H9 (cell line): ENCODE results near the gene MED17. TPM values are rescaled to one million over a fixed set of nuclear protein-coding genes. Genes with fewer than 3 reads are reported as not detected.

ENCODE experiments used
- DNase-seq: peaks from one replicate; pipeline ENCODE4 v3.0.0-alpha.2; 2017
- H2AFZ ChIP-seq: one replicate; pipeline ENCODE4 v1.6.1; 2013; ENCODE audit warnings: mild to moderate bottlenecking, low read length, control low read depth, moderate library complexity
- H2AK5ac ChIP-seq: 2 replicates; pipeline ENCODE4 v1.6.1; 2013; ENCODE audit warnings: low read length, control low read depth, mixed read lengths; ENCODE audit not compliant: insufficient read length
- H2BK120ac ChIP-seq: one replicate; pipeline ENCODE4 v1.6.1; 2013; ENCODE audit warnings: low read depth, mild to moderate bottlenecking, low read length, control low read depth, inconsistent platforms; ENCODE audit not compliant: poor library complexity, severe bottlenecking
- H2BK12ac ChIP-seq: 2 replicates; pipeline ENCODE4 v1.6.1; 2013; ENCODE audit warnings: low read length, control low read depth, mixed read lengths, low read depth; ENCODE audit not compliant: insufficient read length
- H2BK15ac ChIP-seq: 2 replicates; pipeline ENCODE4 v1.6.1; 2013; ENCODE audit warnings: low read depth, low read length, control low read depth
- H2BK20ac ChIP-seq: one replicate; pipeline ENCODE4 v1.6.1; 2013; ENCODE audit warnings: low read depth, mild to moderate bottlenecking, low read length, control low read depth, inconsistent platforms; ENCODE audit not compliant: poor library complexity, severe bottlenecking
- H2BK5ac ChIP-seq: 2 replicates; pipeline ENCODE4 v1.6.1; 2013; ENCODE audit warnings: low read length, control low read depth, mixed read lengths; ENCODE audit not compliant: insufficient read length
- H3K14ac ChIP-seq: 2 replicates; pipeline ENCODE4 v1.6.1; 2013; ENCODE audit warnings: low read length, control low read depth; ENCODE audit not compliant: insufficient read depth
- H3K18ac ChIP-seq: 2 replicates; pipeline ENCODE4 v1.6.1; 2013; ENCODE audit warnings: low read depth, mild to moderate bottlenecking, mixed read lengths, low read length, control low read depth; ENCODE audit not compliant: insufficient read length
- H3K23ac ChIP-seq: 2 replicates; pipeline ENCODE4 v1.6.1; 2013; ENCODE audit warnings: low read length, control low read depth, mixed read lengths, low read depth; ENCODE audit not compliant: insufficient read length
- H3K23me2 ChIP-seq: 2 replicates; pipeline ENCODE4 v1.6.1; 2013; ENCODE audit warnings: low read depth, mild to moderate bottlenecking, mixed read lengths, low read length, control low read depth; ENCODE audit not compliant: insufficient read length, poor library complexity, severe bottlenecking
- H3K27ac ChIP-seq: 2 replicates; pipeline ENCODE4 v1.5.1; 2013; ENCODE audit warnings: low read length, control low read depth, mixed read lengths, low read depth; ENCODE audit not compliant: insufficient read length
- H3K27me3 ChIP-seq: 2 replicates; pipeline ENCODE4 v1.6.1; 2013; ENCODE audit warnings: low read length, control low read depth, inconsistent platforms; ENCODE audit not compliant: insufficient read depth
- H3K4ac ChIP-seq: 2 replicates; pipeline ENCODE4 v1.6.1; 2013; ENCODE audit warnings: low read depth, mild to moderate bottlenecking, control low read depth, inconsistent platforms, low read length, moderate library complexity
- H3K4me1 ChIP-seq: 2 replicates; pipeline ENCODE4 v1.6.1; 2013; ENCODE audit warnings: low read length, control low read depth, inconsistent platforms; ENCODE audit not compliant: insufficient read depth
- H3K4me2 ChIP-seq: 2 replicates; pipeline ENCODE4 v1.6.1; 2013; ENCODE audit warnings: low read length, control low read depth, mixed read lengths; ENCODE audit not compliant: insufficient read length, insufficient read depth
- H3K56ac ChIP-seq: 2 replicates; pipeline ENCODE4 v1.6.1; 2013; ENCODE audit warnings: low read depth, mild to moderate bottlenecking, mixed read lengths, low read length, control low read depth; ENCODE audit not compliant: insufficient read length
- H3K79me1 ChIP-seq: 2 replicates; pipeline ENCODE4 v1.6.1; 2013; ENCODE audit warnings: low read depth, mild to moderate bottlenecking, moderate library complexity, low read length, control low read depth, inconsistent platforms; ENCODE audit not compliant: insufficient read depth, poor library complexity, severe bottlenecking
- H3K79me2 ChIP-seq: 2 replicates; pipeline ENCODE4 v1.6.1; 2013; ENCODE audit warnings: low read length, control low read depth, inconsistent platforms; ENCODE audit not compliant: insufficient read depth
- H3K9ac ChIP-seq: 2 replicates; pipeline ENCODE4 v1.6.1; 2013; ENCODE audit warnings: low read length, control low read depth, mixed read lengths; ENCODE audit not compliant: insufficient read length; ENCODE audit errors: extremely low read depth
- H3K9me3 ChIP-seq: one replicate; pipeline ENCODE4 v1.6.1; 2013; ENCODE audit warnings: low read depth, low read length, inconsistent platforms; ENCODE audit not compliant: control insufficient read depth
- H3T11ph ChIP-seq: one replicate; pipeline ENCODE4 v1.6.1; 2013; ENCODE audit warnings: mild to moderate bottlenecking, low read length, control low read depth, inconsistent platforms
- H4K20me1 ChIP-seq: one replicate; pipeline ENCODE4 v1.6.1; 2013; ENCODE audit not compliant: control insufficient read depth, insufficient read length, insufficient read depth
- H4K5ac ChIP-seq: 2 replicates; pipeline ENCODE4 v1.6.1; 2013; ENCODE audit warnings: low read depth, mild to moderate bottlenecking, mixed read lengths, low read length, control low read depth; ENCODE audit not compliant: insufficient read length
- H4K8ac ChIP-seq: replicated peaks from 2 replicates; pipeline ENCODE4 v1.6.1; 2013; ENCODE audit warnings: low read length, control low read depth, mixed read lengths, low read depth; ENCODE audit not compliant: insufficient read length
- H4K91ac ChIP-seq: 2 replicates; pipeline ENCODE4 v1.6.1; 2013; ENCODE audit warnings: low read depth, mild to moderate bottlenecking, moderate library complexity, mixed read lengths, low read length, control low read depth; ENCODE audit not compliant: insufficient read length
- H3K27ac Mint-ChIP-seq, 3 experiments: 2 replicates in 2 of 3; 3 replicates in 1 of 3; pipeline ENCODE4 v1.8.0; 2020 to 2021; ENCODE audit warnings: mixed read lengths in 3 of 3, mild to moderate bottlenecking in 1 of 3, moderate library complexity in 1 of 3
- H3K27me3 Mint-ChIP-seq: 2 replicates; pipeline ENCODE4 v1.8.0; 2021; ENCODE audit warnings: low read depth, mild to moderate bottlenecking, moderate library complexity, mixed read lengths
- H3K36me3 Mint-ChIP-seq, 3 experiments: 2 replicates in 2 of 3; 3 replicates in 1 of 3; pipeline ENCODE4 v1.8.0; 2020 to 2021; ENCODE audit warnings: low read depth in 3 of 3, mixed read lengths in 3 of 3; ENCODE audit not compliant: insufficient read depth in 1 of 3
- H3K4me1 Mint-ChIP-seq, 2 experiments: 2 replicates each; pipeline ENCODE4 v1.8.0; 2020; ENCODE audit warnings: mixed read lengths in 2 of 2
- H3K4me3 Mint-ChIP-seq, 2 experiments: 2 replicates in 1 of 2; 3 replicates in 1 of 2; pipeline ENCODE4 v1.8.0; 2020 to 2021; ENCODE audit warnings: mild to moderate bottlenecking in 2 of 2, mixed read lengths in 2 of 2, moderate library complexity in 1 of 2
- H3K9me3 Mint-ChIP-seq, 2 experiments: 2 replicates in 1 of 2; 3 replicates in 1 of 2; pipeline ENCODE4 v1.8.0; 2020; ENCODE audit warnings: mild to moderate bottlenecking in 2 of 2, mixed read lengths in 2 of 2, moderate library complexity in 1 of 2
- CTCF ChIP-seq: fragments of 200-600 bp; sonication (generic); conservative IDR thresholded peaks from 3 replicates; pipeline ENCODE4 v1.8.0; 2021; ENCODE audit warnings: antibody characterized with exemption, mild to moderate bottlenecking
- WGBS: extraction: QIAGEN DNeasy Blood & Tissue Kit; methylation state at CpG from one replicate; pipeline ENCODE4 v1.1.7; 2013; ENCODE audit warnings: missing lambda C conversion rate, low lambda C conversion rate, mixed read lengths; ENCODE audit not compliant: insufficient read length; ENCODE audit errors: extremely low coverage; 5-methylcytosine and 5-hydroxymethylcytosine counted together
- total RNA-seq: library from RNA; stranded (reverse); gene quantifications from 2 replicates; pipeline ENCODE4 v1.2.1, GENCODE V29; 2021

The MED17 gene
- total RNA-seq, 1 experiment from 2014 or later, result 43.3 TPM

GRCh38 chr11:93852242-93852641, 68.2 kb downstream of the MED17 start:
- no peak for TF ChIP-seq CTCF
- Histone ChIP-seq H3K27ac (no peak overlapping the region), H3K4me1 (no peaks in the 10 kb centered on the region; the same call in 1 of the 2 replicates), H2BK120ac (no peak overlapping the region), H3K14ac (no peak overlapping the region), H3K23ac (no peak overlapping the region), H3K9ac (no peak overlapping the region), H3K9me3 (no peaks in the 10 kb centered on the region), H3K79me2 (no peaks in the 10 kb centered on the region), H3K23me2 (peaks cover 5% of the 10 kb centered on the region), H2AK5ac (no peak overlapping the region), H2AFZ (no peak overlapping the region), H4K8ac (no peak overlapping the region), H2BK15ac (no peak overlapping the region), H3K79me1 (no peaks in the 10 kb centered on the region), H4K5ac (no peak overlapping the region), H2BK20ac (no peak overlapping the region), H3K18ac (no peak overlapping the region), H3K4ac (no peak overlapping the region), H3K27me3 (no peaks in the 10 kb centered on the region), H2BK12ac (no peak overlapping the region), H3T11ph (no peak overlapping the region), H2BK5ac (no peak overlapping the region), H4K91ac (no peak overlapping the region), H3K56ac (no peak overlapping the region), H4K20me1 (no peaks in the 10 kb centered on the region), H3K4me2 (no peak overlapping the region)
- no peak for DNase-seq
- Mint-ChIP-seq H3K4me1 (peaks cover 20 to 23% of the 10 kb centered on the region in 2 experiments), H3K27me3 (no peaks in the 10 kb centered on the region; the same call in 1 of the 2 replicates), H3K36me3 (no peaks in the 10 kb centered on the region), H3K9me3 (no peaks in the 10 kb centered on the region), H3K27ac (no peak overlapping the region; a peak in 1 of 7 replicates), H3K4me3 (no peak overlapping the region)
- WGBS, result no CpG with 5 or more reads among the region's 5 CpGs
